ENCODE results near the gene MAD2L1.
"Not testable (repeated sequence)": the region's sequence is repeated elsewhere in the genome, so short reads cannot be mapped to it uniquely, and the experiment has no call there.

Gene MAD2L1

DNA sequence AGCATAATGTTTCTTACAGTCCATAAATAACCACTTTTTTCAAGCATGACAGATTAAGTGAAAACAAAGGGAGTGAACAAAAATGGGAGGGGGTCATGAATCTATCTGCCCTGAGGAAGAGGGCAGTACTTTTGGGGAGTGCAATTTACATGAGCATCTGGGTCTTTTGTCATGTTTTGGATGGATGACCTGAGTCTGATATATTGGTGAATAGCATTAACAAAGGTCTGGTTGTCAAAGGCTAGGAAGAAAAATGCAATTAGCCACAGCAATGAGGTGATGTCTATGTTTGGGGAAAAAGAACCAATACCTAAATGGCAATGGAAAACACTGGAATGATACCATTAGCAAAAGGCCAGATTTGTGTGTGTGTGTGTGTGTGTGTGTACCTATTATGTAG lies 15.1 kb upstream of the MAD2L1 start:
- no peak overlapping the region for H3K27ac ChIP-seq (ENCODE audit: low read depth, low read length)
- H3K4me3 ChIP-seq (ENCODE audit: low read length) = no peak overlapping the region
- H3K9ac ChIP-seq (ENCODE audit: low read depth, low read length) = no peak overlapping the region
- H3K4me1 ChIP-seq (ENCODE audit: insufficient read depth, low read length) = peaks cover 14% of the 10 kb centered on the region
- H3K36me3 ChIP-seq (ENCODE audit: insufficient read depth, low read length) = no peaks in the 10 kb centered on the region
- no peaks in the 10 kb centered on the region for H3K27me3 ChIP-seq (ENCODE audit: insufficient read depth, low read length)
- no peaks in the 10 kb centered on the region for H3K9me3 ChIP-seq (ENCODE audit: insufficient read depth, low read depth, low read length)

GRCh38 chr4:120080533-120080932 lies 13.9 kb upstream of the MAD2L1 start:
- Histone ChIP-seq H3K36me3 (ENCODE audit: insufficient read depth, low read length) (no peaks in the 10 kb centered on the region), H3K27ac (ENCODE audit: low read depth, low read length) (no peak overlapping the region), H3K9me3 (ENCODE audit: insufficient read depth, low read depth, low read length) (no peaks in the 10 kb centered on the region), H3K9ac (ENCODE audit: low read depth, low read length) (no peak overlapping the region), H3K27me3 (ENCODE audit: insufficient read depth, low read length) (no peaks in the 10 kb centered on the region), H3K4me3 (ENCODE audit: low read length) (no peak overlapping the region), H3K4me1 (ENCODE audit: insufficient read depth, low read length) (peaks cover 14% of the 10 kb centered on the region)
- WGBS = 92% methylated on average over 1 of the region's 2 CpGs

DNA sequence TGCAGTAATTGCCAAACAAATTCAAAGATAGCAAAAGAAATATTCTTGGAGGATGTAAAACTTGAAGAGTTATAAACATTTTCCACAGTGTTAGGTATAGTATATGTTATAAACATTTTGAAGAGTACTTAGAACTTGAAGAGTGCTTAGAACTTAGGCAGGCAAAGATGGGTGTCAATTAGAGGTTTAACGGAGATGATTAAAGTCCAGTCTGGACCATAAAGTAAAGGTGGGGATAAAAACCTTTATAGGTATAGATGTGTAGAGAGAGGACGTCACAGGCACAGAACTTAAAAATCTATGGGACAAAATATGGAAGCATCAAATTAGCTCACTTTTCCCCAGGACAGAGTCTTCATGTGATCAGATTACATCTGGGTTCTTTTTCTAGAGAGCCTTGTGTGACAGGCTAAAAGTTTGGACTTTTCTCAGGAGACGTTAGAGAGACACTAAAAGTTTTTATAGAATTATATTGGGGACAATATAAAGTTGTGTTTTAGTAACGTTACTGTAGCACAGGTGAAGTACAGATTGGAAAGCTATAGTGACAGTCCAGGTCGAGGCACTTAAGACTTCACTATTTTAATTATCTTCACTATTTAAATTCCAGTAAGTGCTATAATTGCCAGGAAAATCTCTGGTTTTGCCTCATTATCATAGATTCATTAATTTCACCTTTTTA lies 13.3 kb upstream of the MAD2L1 start:
- H3K9me3 ChIP-seq (ENCODE audit: insufficient read depth, low read depth, low read length) = no peaks in the 10 kb centered on the region
- WGBS = 92% methylated on average over 5 of the region's 5 CpGs
- H3K27me3 ChIP-seq (ENCODE audit: insufficient read depth, low read length) = no peaks in the 10 kb centered on the region
- no peak overlapping the region for H3K9ac ChIP-seq (ENCODE audit: low read depth, low read length)
- no peak overlapping the region for H3K27ac ChIP-seq (ENCODE audit: low read depth, low read length)
- H3K4me1 ChIP-seq (ENCODE audit: insufficient read depth, low read length) = peaks cover 14% of the 10 kb centered on the region
- H3K36me3 ChIP-seq (ENCODE audit: insufficient read depth, low read length) = no peaks in the 10 kb centered on the region
- H3K4me3 ChIP-seq (ENCODE audit: low read length) = no peak overlapping the region

DNA sequence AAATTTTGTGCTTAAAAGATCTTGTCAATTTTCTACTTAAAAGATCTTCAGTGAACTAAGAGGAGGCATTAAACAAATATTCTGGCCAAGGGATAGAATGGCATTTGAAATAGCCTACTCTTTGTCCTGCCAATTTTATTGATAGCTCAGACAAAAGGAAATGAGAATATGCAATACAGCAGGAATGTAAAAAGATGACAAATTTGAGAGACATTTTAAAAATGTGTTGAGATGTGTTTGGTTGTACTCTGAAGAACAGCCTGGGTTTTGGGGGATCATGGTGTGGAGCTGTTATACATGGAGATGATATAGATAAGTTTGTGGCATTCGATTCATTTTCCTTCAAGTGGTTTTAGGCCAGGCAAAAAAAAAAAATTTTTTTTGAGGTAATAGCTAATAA lies 11.6 kb upstream of the MAD2L1 start:
- 93% methylated on average over 1 of the region's 1 CpG for WGBS
- Histone ChIP-seq H3K27me3 (ENCODE audit: insufficient read depth, low read length) (no peaks in the 10 kb centered on the region), H3K9ac (ENCODE audit: low read depth, low read length) (no peak overlapping the region), H3K9me3 (ENCODE audit: insufficient read depth, low read depth, low read length) (no peaks in the 10 kb centered on the region), H3K4me3 (ENCODE audit: low read length) (no peak overlapping the region), H3K36me3 (ENCODE audit: insufficient read depth, low read length) (no peaks in the 10 kb centered on the region), H3K27ac (ENCODE audit: low read depth, low read length) (no peak overlapping the region), H3K4me1 (ENCODE audit: insufficient read depth, low read length) (peaks cover 14% of the 10 kb centered on the region)

DNA sequence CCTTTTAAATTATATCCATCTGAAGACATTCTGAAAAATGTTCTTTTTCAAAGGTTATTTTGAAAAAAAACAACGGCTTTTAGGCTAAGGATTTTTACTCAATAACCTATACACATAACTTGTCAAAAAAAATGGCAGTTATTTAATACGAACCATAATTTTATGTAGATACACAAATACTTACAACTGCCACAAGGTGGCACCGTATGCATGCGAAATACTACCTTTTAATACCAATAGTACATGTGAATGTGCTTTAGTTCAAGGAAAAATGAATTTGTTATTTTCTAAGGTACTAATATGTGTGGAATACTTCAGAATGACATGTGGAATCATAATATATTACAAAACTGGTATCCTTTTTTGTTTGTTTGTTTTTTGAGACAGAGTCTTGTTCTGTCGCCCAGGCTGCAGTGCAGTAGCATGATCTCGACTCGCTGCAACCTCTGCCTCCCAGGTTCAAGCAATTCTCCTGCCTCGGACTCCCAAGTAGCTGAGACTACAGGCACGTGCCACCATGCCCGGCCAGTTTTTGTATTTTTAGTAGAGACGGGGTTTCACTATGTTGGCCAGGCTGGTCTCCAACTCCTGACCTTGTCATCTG lies 4.6 kb upstream of the MAD2L1 start:
- no peak overlapping the region for H3K9ac ChIP-seq (ENCODE audit: low read depth, low read length)
- WGBS = 90% methylated on average over 9 of the region's 11 CpGs

DNA sequence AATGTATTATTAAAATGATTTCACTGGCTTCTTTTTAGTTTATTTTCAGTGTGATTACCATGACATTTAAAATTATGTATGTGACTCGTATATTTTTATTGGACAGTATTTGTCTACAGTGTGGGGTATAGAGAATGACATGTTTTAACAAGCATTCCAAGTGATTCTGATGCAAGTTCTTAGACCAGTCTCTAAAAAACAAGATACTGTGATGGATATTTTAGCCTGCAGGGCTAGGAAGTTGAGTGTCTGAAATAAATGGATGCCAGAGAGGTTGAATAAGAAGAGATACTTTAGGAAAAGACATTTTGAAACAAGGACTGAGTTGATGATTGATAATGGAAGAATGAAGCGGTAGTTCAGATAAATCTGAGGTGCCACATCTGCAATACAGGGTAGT lies 3.5 kb upstream of the MAD2L1 start:
- H3K4me1 ChIP-seq (ENCODE audit: insufficient read depth, low read length) = peaks cover 13% of the 10 kb centered on the region
- WGBS = 77% methylated on average over 2 of the region's 2 CpGs
- H3K36me3 ChIP-seq (ENCODE audit: insufficient read depth, low read length) = peaks cover 4% of the 10 kb centered on the region
- no peak overlapping the region for H3K4me3 ChIP-seq (ENCODE audit: low read length)
- no peaks in the 10 kb centered on the region for H3K9me3 ChIP-seq (ENCODE audit: insufficient read depth, low read depth, low read length)
- no peak overlapping the region for H3K27ac ChIP-seq (ENCODE audit: low read depth, low read length)
- H3K9ac ChIP-seq (ENCODE audit: low read depth, low read length) = no peak overlapping the region
- no peaks in the 10 kb centered on the region for H3K27me3 ChIP-seq (ENCODE audit: insufficient read depth, low read length)

More for the DNA sequence above, 4.6 kb upstream of the MAD2L1 start:
- Histone ChIP-seq H3K4me1 (ENCODE audit: insufficient read depth, low read length) (peaks cover 7% of the 10 kb centered on the region), H3K27me3 (ENCODE audit: insufficient read depth, low read length) (no peaks in the 10 kb centered on the region), H3K4me3 (ENCODE audit: low read length) (no peak overlapping the region), H3K27ac (ENCODE audit: low read depth, low read length) (no peak overlapping the region), H3K9me3 (ENCODE audit: insufficient read depth, low read depth, low read length) (no peaks in the 10 kb centered on the region), H3K36me3 (ENCODE audit: insufficient read depth, low read length) (no peaks in the 10 kb centered on the region)

GRCh38 chr4:120065974-120066516 lies 603 bp downstream of the MAD2L1 start:
- Histone ChIP-seq H3K9ac (ENCODE audit: low read depth, low read length) (peak overlapping the region; percentile 96), H3K27ac (ENCODE audit: low read depth, low read length) (peak overlapping the region; percentile 97), H3K27me3 (ENCODE audit: insufficient read depth, low read length) (no peaks in the 10 kb centered on the region), H3K9me3 (ENCODE audit: insufficient read depth, low read depth, low read length) (no peaks in the 10 kb centered on the region), H3K4me1 (ENCODE audit: insufficient read depth, low read length) (peaks cover 24% of the 10 kb centered on the region), H3K36me3 (ENCODE audit: insufficient read depth, low read length) (peaks cover 45% of the 10 kb centered on the region), H3K4me3 (ENCODE audit: low read length) (peak overlapping the region; percentile 78)
- WGBS = under 1% methylated on average over 12 of the region's 15 CpGs

GRCh38 chr4:120064887-120065286 lies 1.8 kb downstream of the MAD2L1 start:
- H3K4me3 ChIP-seq (ENCODE audit: low read length) = peak overlapping the region; percentile 78
- 71% methylated on average over 5 of the region's 5 CpGs for WGBS
- peaks cover 24% of the 10 kb centered on the region for H3K4me1 ChIP-seq (ENCODE audit: insufficient read depth, low read length)
- H3K9me3 ChIP-seq (ENCODE audit: insufficient read depth, low read depth, low read length) = no peaks in the 10 kb centered on the region
- H3K27ac ChIP-seq (ENCODE audit: low read depth, low read length) = no peak overlapping the region
- peak overlapping the region; percentile 96; the same call in 1 of the 2 replicates for H3K9ac ChIP-seq (ENCODE audit: low read depth, low read length)
- H3K36me3 ChIP-seq (ENCODE audit: insufficient read depth, low read length) = peaks cover 57% of the 10 kb centered on the region
- no peaks in the 10 kb centered on the region for H3K27me3 ChIP-seq (ENCODE audit: insufficient read depth, low read length)

DNA sequence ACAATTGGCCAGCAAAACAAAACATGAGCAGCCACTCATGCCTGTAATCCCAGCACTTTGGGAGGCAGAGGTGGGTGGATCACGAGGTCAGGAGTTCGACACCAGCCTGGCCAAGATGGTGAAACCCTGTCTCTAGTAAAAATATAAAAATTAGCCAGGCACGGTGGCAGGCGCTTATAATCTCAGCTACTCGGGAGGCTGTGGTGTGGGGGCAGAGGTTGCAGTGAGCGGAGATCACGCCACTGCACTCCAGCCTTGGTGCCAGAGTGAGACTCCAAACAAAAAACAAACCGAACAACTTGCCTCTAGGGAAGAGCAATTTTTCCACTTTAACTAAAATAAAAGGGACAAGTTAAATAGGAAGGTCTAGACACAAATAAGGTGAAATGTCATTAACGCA lies 2.9 kb downstream of the MAD2L1 start:
- H3K4me3 ChIP-seq (ENCODE audit: low read length); H3K9me3 ChIP-seq (ENCODE audit: insufficient read depth, low read depth, low read length); H3K9ac ChIP-seq (ENCODE audit: low read depth, low read length); H3K27ac ChIP-seq (ENCODE audit: low read depth, low read length); H3K27me3 ChIP-seq (ENCODE audit: insufficient read depth, low read length): not testable (repeated sequence)
- Histone ChIP-seq H3K4me1 (ENCODE audit: insufficient read depth, low read length) (peaks cover 24% of the 10 kb centered on the region), H3K36me3 (ENCODE audit: insufficient read depth, low read length) (peaks cover 69% of the 10 kb centered on the region)
- WGBS = 98% methylated on average over 8 of the region's 9 CpGs

DNA sequence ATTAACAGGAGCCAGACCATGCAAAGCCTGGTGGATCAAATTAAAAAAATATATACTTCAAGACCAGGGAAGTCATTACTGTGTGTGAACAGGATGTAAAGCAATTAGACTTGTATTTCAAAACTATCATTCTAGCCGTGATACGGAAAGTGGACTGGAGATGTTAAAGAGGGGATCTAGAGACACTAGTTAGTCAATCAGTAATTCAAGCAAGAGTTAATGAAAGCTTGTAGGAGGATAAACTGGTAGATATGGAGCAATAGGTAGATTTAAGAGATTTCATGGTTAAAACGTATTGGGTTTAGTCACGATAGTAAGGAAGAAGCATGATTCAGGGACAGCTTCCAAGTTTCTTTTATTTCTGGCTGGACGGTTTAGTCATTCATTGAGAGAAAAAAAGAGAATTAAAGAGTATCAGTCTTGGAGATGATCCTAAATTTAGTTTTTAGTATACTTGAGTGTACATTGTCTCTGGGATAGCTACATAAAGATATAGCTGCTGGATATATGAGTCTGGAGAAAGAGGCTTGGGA lies 3.9 kb downstream of the MAD2L1 start:
- 82% methylated on average over 5 of the region's 5 CpGs for WGBS
- Histone ChIP-seq H3K9ac (ENCODE audit: low read depth, low read length) (no peak overlapping the region), H3K27me3 (ENCODE audit: insufficient read depth, low read length) (no peaks in the 10 kb centered on the region), H3K36me3 (ENCODE audit: insufficient read depth, low read length) (peaks cover 79% of the 10 kb centered on the region), H3K9me3 (ENCODE audit: insufficient read depth, low read depth, low read length) (no peaks in the 10 kb centered on the region), H3K4me1 (ENCODE audit: insufficient read depth, low read length) (peaks cover 20% of the 10 kb centered on the region), H3K27ac (ENCODE audit: low read depth, low read length) (no peak overlapping the region), H3K4me3 (ENCODE audit: low read length) (no peak overlapping the region)

DNA sequence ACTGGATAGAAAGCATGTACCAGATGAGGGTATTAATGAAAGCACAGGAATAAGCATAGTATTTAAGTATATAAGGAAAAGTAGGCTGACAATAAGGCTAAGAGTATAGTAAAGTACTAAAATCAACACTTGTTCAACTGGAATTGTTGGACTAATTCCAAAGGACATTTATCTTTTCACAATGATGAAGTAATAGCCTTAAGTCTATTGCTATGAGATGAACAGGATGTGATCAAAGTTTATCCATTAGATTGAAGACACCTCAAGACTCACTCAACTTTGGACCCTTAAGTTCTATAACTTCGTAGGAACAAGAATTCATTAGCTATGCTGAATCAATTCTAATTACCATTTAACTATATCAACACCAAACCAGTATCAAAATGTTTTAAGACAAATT lies 7.6 kb downstream of the MAD2L1 start:
- H3K36me3 ChIP-seq (ENCODE audit: insufficient read depth, low read length) = peaks cover 96% of the 10 kb centered on the region
- no peaks in the 10 kb centered on the region for H3K4me1 ChIP-seq (ENCODE audit: insufficient read depth, low read length)

More for the DNA sequence above, 7.6 kb downstream of the MAD2L1 start:
- H3K4me3 ChIP-seq (ENCODE audit: low read length) = no peak overlapping the region
- H3K9ac ChIP-seq (ENCODE audit: low read depth, low read length) = no peak overlapping the region
- no peaks in the 10 kb centered on the region for H3K27me3 ChIP-seq (ENCODE audit: insufficient read depth, low read length)
- 91% methylated on average over 1 of the region's 1 CpG for whole genome bisulfite sequencing
- H3K9me3 ChIP-seq (ENCODE audit: insufficient read depth, low read depth, low read length) = no peaks in the 10 kb centered on the region
- H3K27ac ChIP-seq (ENCODE audit: low read depth, low read length) = no peak overlapping the region
